Endometrial microvascular endothelial cells (primary cell): ENCODE results near the gene CHST11. TPM values are rescaled to one million over a fixed set of nuclear protein-coding genes. Genes with fewer than 3 reads are reported as not detected.
"Not testable (repeated sequence)": the region's sequence is repeated elsewhere in the genome, so short reads cannot be mapped to it uniquely, and the experiment has no call there.

Experiments
- in situ Hi-C: cut with HindIII; loops from 2 replicates; pipeline ENCODE4 v1.10.0; 2017; ENCODE audit warnings: low sequenced_read_pairs, low pct_unique_long_range_greater_than_20kb; ENCODE audit errors: inconsistent ontology term
- total RNA-seq: library from RNA; depleted of rRNA; stranded (reverse); fragments of >200 nt; gene quantifications from one replicate; pipeline ENCODE4 v1.2.3, GENCODE V29; 2015; ENCODE audit errors: inconsistent ontology term

The CHST11 gene
- total RNA-seq, 1 donor from 2014 or later: 4.2 TPM

GRCh38 chr12:104802208-104802607 lies 345.5 kb downstream of the CHST11 start:
- in situ Hi-C loops: no loop called here

GRCh38 chr12:104805186-104805585 lies 348.4 kb downstream of the CHST11 start:
- in situ Hi-C loops: no loop called here

- in situ Hi-C loops: not testable (repeated sequence)
Measured at GRCh38 chr12:104806194-104806593, 349.4 kb downstream of the CHST11 start.

GRCh38 chr12:104809251-104809650 lies 352.5 kb downstream of the CHST11 start:
- in situ Hi-C loops: no loop called here

- in situ Hi-C loops: no loop called here
Measured at GRCh38 chr12:104809706-104810385, 353.1 kb downstream of the CHST11 start.

Other genes starting within 250 kb of the CHST11 start
- 966 TPM for gene TXNRD1, start 241.2 kb upstream of the CHST11 start, total RNA-seq
- 1.5 TPM for gene EID3, start 153.2 kb upstream of the CHST11 start, total RNA-seq